Kidney epithelial cell (primary cell): ENCODE measurements around the gene PRKG1. TPM values are rescaled to one million over a fixed set of nuclear protein-coding genes. Genes with fewer than 3 reads are reported as not detected.

Experiments
- DNase-seq: peaks from one replicate; pipeline ENCODE4 v3.0.0-alpha.2; 2010; ENCODE audit warnings: low read depth
- H3K27me3 ChIP-seq: 2 replicates; pipeline ENCODE4 v1.6.0; 2011; ENCODE audit warnings: low read length; ENCODE audit not compliant: control insufficient read depth, insufficient read depth
- H3K36me3 ChIP-seq: 2 replicates; pipeline ENCODE4 v1.5.1; 2011; ENCODE audit warnings: low read length; ENCODE audit not compliant: control insufficient read depth, insufficient read depth
- H3K4me3 ChIP-seq: 2 replicates; pipeline ENCODE4 v1.5.1; 2011; ENCODE audit warnings: low read depth, mild to moderate bottlenecking, control low read depth, low read length
- CTCF ChIP-seq: IDR thresholded peaks from 2 replicates; pipeline ENCODE4 v1.5.1; 2011; ENCODE audit warnings: mild to moderate bottlenecking, moderate library complexity, low read length, control low read depth, inconsistent platforms; ENCODE audit not compliant: insufficient read depth, poor library complexity, severe bottlenecking
- total RNA-seq: library from RNA; depleted of rRNA; stranded (reverse); fragments of >200 nt; gene quantifications from 2 replicates; pipeline ENCODE4 v1.2.3, GENCODE V29; 2015

Gene PRKG1
- total RNA-seq, 1 donor from 2014 or later = 1.3 TPM

GRCh38 chr10:51035344-51035743, 38.9 kb upstream of the PRKG1 start:
- no peak overlapping the region for H3K4me3 ChIP-seq
- no peak for TF ChIP-seq CTCF
- no peaks in the 10 kb centered on the region for H3K27me3 ChIP-seq
- DNase-seq = no peak
- H3K36me3 ChIP-seq = no peaks in the 10 kb centered on the region

GRCh38 chr10:51045871-51046270, 28.4 kb upstream of the PRKG1 start:
- Histone ChIP-seq H3K27me3 (no peaks in the 10 kb centered on the region), H3K4me3 (no peak overlapping the region), H3K36me3 (no peaks in the 10 kb centered on the region)
- DNase-seq = no peak
- no peak for TF ChIP-seq CTCF

- no peak for TF ChIP-seq CTCF
- no peak for DNase-seq
These were observed 27.6 kb upstream of the PRKG1 start for GRCh38 chr10:51046654-51047053.

GRCh38 chr10:51047857-51048256, 26.4 kb upstream of the PRKG1 start:
- no peak for TF ChIP-seq CTCF
- H3K27me3 ChIP-seq = no peaks in the 10 kb centered on the region
- no peaks in the 10 kb centered on the region for H3K36me3 ChIP-seq
- H3K4me3 ChIP-seq = no peak overlapping the region
- no peak for DNase-seq

More at GRCh38 chr10:51046654-51047053, 27.6 kb upstream of the PRKG1 start:
- Histone ChIP-seq H3K27me3 (no peaks in the 10 kb centered on the region), H3K36me3 (no peaks in the 10 kb centered on the region), H3K4me3 (no peak overlapping the region)

GRCh38 chr10:51048792-51049191, 25.5 kb upstream of the PRKG1 start:
- TF ChIP-seq CTCF = no peak
- H3K36me3 ChIP-seq = no peaks in the 10 kb centered on the region
- no peak overlapping the region for H3K4me3 ChIP-seq
- no peaks in the 10 kb centered on the region for H3K27me3 ChIP-seq
- no peak for DNase-seq

- Histone ChIP-seq H3K27me3 (no peaks in the 10 kb centered on the region), H3K36me3 (no peaks in the 10 kb centered on the region), H3K4me3 (no peak overlapping the region)
- DNase-seq = no peak
- no peak for TF ChIP-seq CTCF
These were observed 22.1 kb upstream of the PRKG1 start for GRCh38 chr10:51052163-51052562.
